Activated CD4-positive, CD25-positive, alpha-beta regulatory T cell treated with anti-CD3 and anti-CD28 coated beads, Interleukin-2, amount 50 U/mL, for 24 hours (primary cell): Measurements from ENCODE around the gene TLE1.
"Not testable (repeated sequence)": the region's sequence is repeated elsewhere in the genome, so short reads cannot be mapped to it uniquely, and the experiment has no call there.

Experiments used
- ATAC-seq, 2 donors: fragments of 150-1000 bp; cut with Tn5 transposase; one replicate each; pipeline ENCODE4 v1.10.0; 2021; ENCODE audit warnings: mild to moderate bottlenecking in 1 of 2, moderate library complexity in 1 of 2

The TLE1 gene

DNA sequence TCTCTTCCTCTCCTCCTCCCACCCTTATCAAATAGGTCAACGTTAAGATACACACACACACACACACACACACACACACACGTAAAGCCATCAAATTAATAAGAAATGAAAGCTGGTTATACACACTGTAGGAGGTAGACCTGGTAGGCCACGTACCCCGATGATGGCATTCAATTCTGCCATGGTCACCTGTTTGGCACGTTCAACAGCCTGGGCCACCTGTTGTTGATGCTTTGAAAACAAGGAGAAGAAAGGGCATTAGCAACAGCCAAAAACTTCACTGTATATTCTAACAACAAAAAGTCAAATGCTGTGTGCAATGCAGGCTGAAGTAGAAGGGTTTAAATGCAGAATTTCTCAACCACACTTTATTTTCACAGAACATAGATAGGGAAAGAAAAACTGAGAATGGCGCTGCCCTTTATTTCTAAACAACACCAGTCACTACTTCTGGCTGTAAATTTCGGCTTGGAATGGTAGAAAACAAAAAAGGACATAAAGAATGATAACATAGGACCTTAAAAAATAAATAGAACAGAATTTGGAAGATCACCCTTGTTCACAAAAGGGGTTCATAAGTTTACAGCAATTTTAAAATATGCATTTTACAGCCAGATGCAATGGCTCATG is 37.2 kb downstream of the TLE1 start:
- ATAC-seq: no peak

DNA sequence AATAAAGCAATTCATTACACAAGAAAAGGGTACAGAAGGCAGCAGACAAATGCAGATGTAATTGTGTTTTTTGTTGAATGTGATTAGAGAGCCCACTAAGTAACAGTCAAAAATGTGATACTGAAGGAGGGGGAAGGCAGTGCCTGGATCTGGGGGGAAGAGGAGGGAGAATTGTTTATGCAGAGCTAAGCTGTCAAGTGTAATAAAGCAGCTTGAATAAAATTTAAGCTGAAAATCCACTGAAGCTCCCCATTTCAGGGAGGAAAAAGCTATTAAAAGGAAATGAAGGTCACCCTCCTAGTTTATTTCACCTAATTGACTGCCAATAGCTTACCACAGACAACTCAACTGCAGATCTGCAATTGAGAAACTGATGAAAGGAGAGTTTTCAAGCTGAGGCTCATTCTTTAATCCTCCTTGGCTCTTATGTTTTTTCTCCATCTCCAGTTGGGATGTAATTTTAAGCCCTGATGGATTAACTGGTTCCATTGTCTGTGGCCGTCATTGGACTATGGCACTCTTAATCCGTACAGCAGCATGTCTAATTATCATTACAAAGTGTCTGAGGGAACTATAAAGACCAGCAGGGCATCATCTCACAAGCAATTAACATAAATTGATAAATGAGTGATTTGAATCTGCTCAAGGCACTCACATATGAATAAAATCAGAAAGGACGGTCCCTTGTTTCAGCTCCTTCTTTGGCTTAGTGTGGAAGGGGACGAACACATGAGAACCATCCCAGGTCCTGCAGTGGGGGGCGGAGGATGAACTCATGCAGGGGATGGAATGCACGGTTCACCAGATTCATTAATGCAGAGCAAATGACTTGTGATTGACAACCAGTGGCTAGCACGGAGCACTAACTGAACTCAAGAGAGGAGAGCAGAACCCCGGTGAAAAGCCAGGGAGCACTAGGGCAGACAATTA is 38.5 kb downstream of the TLE1 start:
- ATAC-seq: no peak

DNA sequence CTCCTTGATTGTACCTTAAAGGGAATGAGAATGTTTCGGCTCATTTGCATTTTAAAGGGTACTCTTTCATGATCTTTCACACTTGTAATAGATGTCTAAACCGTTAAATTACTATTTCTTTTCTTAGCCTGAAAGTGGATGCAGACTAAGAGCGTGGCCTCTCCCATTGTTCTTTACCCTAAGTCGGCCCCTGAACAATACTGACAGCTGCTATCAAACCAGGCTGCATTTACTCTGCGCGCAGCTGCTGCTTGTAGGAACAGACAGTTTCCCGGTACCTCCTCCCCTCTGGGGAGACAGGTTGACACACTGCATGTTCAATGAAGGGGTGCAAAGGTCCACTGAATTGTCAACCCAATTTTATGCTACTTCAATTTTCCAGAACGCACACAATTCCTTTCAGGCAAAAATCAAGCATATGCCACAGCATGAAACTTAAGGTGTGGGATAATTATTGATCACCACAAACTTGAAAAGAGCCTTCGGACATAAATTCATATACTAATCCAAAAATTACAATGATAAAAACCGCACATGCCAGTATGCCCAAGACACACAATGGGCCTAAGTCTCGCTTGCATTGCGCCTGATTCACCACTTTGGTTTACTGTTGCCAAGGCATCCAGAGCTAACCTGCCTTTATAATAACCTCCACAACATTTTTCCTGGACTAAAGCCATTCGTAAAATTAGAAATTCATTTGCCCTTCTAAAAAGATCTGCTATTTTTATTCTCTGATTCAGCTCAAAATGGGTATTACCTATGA is 39.7 kb downstream of the TLE1 start:
- no peak for ATAC-seq

DNA sequence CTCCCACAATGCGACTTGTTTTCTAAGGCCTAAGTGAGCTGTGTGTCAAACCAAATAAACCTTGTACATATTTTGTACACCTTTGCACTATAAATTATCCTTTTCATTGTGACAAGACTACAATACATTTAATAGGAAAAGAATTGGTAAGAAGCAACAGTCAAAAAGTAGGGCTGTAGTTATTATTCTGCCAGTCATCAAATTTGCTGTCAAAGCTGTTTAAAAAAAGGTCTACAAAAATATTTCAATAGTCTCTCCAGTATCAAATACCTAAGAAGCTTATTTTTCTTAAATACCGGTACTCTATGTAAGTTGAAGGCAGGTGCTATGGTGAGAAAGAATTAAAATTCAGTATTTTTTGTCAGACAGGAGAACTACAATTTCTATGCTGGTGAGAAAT is 40.5 kb downstream of the TLE1 start:
- ATAC-seq: no peak

DNA sequence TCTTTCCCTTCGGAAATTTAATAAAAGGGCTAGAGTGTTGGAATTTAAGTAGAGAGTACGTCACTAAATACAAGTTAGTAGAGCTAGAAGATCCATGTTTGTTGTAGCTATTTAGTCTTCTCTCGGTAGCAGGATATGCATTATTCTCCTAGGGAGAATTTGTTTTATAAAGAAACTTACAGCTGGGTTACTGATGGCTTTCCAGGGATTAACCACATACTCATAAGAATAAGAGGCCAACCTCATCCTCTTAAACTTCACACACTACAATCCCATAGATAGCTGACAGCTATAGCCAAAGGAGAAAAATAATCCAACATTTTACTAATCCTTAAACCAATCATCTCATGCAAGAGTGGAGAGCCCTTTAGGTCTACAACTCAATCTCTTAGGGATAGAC is 43.0 kb downstream of the TLE1 start:
- ATAC-seq: no peak

DNA sequence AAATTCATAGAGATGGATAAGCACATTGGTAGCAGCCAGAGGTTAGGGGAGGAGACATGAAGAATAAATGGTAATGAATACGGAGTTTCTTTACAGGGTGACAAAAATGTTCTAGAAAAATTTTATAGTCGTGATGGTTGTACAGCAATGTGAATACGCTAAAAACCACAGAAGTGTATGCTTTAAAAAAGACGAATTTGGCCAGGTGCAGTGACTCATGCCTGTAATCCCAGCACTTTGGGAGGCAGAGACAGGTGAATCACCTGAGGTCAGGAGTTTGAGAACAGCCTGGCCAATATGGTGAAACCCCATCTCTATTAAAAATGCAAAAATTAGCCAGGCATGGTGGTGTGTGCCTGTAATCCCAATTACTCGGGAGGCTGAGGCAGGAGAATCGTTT is 44.8 kb downstream of the TLE1 start:
- not testable (repeated sequence) for ATAC-seq

DNA sequence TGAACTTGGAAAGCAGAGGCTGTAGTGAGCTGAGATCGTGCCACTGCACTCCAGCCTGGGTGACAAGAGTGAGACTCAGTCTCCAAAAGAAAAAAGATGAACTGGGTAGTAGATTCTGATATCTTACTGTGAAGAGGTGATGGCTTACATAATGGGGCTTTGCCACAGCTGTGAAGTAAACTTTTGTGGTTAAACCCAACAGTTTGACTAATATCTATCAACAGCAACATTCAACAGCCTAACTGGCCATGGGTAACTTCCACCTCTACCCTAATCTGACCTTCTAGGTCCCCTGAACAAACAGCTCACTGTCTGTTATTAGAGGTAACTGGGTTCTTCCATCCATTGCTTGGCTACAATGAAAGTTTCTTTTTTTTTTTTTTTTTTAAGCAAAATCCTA is 52.1 kb downstream of the TLE1 start:
- ATAC-seq: no peak

DNA sequence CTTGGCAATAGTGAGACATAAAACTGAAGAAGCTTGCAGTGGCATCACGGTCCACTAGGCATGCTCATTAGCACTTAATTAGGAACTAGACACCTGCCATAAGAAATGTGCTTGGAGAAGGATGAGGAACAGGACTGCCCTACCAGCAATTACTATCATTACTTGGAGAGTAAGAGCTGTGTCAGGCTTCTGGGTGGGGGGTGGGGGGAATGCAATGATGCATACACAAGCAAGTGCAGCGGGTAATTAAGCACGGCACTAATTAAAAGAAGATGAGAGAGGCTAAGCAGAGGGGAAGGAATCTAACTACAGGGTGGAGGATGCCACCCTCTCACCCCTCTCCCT is 53.1 kb downstream of the TLE1 start:
- ATAC-seq: no peak

DNA sequence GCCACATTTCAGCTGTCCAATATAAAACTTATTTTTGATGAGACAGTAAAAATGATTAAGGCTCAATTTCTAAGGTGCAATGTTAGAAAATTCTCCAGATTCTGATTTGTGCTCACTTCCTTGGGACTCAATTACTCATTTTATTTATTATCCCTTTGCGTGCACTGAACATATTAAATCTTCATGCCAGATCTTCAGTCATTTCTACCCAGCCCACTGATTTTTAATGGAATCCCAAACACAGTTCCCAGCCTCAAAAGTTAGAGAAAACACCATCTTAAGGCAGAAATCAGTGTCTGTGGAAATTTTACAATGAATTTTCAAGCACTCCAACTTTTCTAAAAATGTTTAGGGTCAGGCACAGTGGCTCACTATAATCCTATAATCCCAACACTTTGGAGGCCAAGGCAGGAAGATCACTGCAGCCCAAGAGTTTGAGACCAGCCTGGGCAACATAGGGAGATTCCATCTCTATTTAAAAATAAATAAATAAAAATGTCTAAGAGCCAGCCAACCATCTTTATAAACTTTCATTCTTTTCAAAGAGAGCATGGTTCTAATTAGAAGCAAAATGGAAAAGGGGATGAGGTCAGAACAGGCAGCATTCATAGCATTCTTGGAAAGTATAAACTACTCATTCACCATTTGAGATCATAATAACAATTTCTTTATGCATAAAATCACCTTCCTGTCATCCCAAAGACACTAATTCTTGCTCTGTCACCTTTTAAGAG is 53.7 kb downstream of the TLE1 start:
- no peak for ATAC-seq

DNA sequence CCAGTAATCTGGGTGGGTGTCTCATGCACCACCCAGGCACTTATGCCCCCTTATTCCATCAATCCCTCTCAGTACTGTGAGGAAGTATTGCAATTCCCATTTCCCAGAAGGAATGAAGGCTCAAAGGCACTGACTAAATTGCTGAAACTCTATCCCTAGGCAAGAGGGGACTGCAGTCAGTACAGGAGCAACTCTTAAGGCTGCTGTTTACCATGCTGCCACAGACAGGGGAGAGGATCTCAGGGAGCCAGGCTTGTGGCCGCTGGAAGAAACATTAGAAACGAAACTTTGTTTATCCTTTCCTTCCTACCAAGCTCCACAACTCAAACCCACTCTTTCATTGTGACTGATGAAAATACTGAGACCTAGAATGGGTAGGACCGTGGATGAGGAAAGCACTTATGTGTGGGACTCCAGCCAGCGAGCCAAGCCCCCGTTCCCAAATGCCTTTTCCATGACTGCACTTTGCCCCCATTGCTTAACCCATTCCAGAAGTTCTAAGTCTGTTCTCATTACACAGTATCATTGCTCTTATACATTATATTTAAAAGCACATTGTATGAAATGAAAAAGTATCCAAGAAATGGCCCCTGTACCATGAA is 54.3 kb downstream of the TLE1 start:
- no peak for ATAC-seq

DNA sequence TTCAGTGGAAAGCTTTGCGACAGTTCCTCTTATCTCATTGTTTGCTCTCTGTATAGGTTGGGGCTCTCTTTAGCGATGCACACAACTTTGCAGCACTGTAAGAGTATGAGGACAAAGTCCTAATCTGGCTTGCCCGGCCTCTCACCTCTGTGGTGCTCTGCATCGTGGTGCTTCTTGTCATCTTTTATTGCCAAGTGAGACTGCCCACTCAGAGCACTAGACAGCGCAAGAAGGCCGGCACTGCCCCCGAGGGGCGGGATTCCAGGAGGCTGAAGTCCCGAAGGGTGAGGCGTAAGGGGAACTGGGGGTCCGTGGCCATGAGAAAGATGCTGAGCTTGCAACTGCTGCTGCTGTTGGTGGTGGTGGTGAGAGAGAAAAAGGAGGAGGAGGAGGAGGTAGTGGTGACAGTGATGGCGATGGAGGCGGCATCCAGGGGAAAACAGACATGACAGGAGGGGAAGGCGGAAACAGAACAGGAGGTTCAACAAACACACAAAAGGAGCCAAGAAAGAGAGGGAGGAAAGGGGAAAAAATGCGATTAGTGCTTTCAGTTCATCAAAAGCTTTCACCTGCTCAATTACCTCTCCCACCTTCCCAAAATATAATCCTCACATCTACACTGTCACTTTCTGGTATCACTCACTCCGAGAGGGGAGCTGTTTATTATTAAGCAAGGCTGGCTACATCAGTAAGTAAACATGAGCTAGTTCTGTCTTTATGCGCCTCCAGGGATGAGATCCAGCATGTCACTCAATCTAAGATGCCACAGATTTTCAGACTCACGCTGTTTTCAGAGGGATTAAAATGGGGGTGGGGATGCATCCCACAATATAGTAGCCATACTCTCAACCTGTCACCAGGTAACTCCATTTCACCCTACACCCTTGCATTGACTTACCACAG is 55.1 kb downstream of the TLE1 start:
- ATAC-seq: no peak

DNA sequence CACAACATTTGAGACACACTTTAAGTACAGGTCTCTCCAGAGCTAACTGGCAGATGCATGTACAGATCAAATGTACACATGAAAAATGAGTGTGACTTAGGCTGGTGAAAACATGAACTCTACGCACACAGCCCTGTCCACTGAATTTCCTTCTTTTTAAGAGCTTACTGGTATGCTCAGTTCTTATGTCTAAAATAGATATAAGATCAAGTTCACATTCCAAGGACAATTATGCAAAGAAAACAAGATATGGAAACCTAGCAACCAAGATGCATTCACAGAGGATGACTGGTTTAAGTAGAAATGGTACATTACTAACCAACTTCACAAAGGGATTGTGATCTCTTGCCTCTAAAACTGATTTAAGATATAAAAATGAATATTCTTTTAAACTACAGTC is 56.7 kb downstream of the TLE1 start:
- no peak for ATAC-seq

DNA sequence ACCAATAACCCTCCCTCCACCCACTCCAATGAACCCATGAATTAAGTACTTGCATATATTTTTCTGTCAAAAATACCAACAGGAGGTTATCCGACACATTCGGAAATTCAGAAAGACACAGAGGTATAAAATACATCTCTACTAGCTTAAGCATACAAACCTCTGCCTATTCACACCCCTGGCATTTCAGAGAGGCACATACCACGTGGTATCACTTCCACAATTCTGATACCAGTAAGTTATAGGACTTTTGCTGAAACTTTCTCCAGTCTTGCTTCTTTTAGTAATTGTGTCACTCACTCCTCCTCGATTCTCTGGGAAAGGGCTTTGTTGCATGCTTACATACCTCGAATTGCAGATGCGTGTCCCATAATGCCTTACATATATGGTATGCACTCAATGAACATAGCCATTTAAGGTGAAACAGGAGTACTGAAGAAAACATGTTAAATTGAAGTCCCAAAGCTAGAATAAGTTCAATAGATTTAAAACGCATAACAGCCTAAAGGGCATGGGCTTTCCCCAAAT is 58.1 kb downstream of the TLE1 start:
- ATAC-seq: no peak

DNA sequence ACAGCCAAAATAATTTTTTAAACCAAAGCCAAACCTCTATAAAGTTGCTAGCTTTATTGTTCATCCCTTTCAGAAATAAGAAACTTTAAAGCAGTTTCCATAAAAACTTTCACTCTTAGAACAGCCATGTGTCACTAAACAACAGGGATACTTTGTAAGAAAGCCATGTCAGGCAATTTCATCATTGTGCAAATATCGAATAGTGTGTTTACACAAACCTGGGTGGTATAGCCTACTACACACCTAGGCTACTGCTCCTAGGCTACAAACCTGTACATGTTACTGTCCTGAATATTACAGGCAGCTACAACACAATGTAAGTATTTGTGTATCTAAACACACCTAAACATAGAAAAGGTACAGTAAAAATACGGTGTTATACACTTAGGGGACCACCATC is 59.9 kb downstream of the TLE1 start:
- no peak for ATAC-seq

DNA sequence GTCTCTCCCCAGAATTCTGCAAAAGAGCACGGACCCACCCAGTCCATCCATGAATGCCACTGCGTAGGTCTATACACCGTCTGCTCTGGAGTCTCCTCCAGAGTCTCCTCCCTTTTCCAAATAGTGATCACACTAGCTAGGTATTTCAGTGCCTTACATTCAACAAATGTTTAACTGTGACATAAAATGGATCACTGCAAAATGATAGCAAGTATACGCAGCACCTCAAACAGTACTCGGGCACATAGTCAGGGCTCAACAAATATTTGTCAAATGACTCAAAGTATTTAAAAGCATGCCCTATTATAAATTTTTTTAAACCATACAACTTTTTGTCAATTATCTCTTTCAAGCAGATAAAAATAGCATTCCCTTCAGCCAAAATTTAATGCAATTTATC is 60.5 kb downstream of the TLE1 start:
- no peak for ATAC-seq

DNA sequence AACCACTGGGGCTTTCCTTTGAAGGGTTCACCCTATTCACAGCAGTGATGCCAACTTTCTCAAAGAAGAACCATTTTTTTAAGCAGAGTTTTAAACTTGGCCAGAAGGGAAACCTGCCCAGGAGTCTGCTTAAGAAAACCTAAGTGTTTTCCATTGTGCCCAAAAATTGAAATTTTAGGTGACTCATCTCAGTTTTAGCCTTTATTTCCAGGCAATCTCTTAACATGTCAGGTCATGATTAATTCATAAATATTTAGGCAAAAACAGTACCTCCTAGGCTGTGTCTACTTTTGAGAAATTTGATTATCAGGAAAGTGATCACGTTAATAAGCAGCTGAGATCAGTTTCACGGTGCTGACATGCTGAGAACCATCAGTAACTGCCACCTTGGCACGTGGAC is 61.9 kb downstream of the TLE1 start:
- ATAC-seq: no peak

DNA sequence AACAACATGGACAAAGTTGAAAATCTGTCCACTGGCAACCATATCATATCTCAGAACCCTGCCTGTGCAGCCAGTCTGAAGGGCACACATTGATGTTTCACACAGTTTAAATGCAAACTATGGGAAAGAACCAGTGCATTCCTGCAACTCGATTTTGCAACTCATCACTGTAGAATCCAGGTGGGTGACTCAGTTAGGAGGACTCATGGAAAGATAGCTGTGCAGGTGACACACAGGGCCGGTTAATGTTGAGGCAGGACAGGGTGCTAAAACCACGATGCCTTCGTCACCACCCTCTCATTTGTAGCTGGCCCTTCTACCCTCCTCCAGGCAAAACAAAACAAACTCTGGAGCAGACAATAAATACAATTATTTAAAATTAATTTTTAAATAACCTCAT is 62.8 kb downstream of the TLE1 start:
- ATAC-seq: no peak

DNA sequence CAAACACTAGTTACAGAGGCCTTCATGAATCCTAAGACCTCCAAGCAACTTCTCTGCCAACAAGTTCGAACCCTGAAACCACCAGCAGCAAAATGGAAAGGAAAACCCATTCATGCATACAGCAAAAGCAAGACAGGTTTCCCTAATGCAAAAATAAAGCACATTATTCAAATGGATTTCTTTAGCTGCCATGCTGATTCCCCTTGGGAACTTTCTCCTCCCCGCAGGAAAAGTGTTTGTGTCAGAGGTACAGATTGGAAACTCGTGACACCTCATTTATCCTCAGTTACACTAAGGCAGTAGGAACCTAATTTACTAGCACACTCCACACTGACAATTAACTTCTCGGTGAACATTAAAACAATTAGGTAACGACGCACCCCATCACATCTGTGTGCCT is 63.4 kb downstream of the TLE1 start:
- ATAC-seq: no peak

DNA sequence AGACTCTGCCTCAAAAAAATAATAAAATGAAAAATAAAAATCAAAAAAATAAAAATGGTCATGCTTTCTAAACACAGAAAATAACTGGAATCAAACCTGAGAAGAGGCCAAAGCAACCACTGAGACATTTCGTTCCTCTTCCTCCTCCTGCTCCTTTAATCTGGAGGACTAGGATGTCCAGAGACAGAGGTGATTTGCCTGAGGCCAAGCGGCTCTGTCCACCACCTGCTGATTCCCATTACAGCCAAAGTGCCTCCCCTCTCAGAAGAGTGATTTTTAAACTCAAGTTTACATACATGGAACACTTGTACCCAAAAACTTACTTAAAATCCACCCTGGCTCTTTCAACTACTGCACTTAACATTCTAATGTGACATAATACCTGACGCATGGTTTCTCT is 65.6 kb downstream of the TLE1 start:
- no peak for ATAC-seq

DNA sequence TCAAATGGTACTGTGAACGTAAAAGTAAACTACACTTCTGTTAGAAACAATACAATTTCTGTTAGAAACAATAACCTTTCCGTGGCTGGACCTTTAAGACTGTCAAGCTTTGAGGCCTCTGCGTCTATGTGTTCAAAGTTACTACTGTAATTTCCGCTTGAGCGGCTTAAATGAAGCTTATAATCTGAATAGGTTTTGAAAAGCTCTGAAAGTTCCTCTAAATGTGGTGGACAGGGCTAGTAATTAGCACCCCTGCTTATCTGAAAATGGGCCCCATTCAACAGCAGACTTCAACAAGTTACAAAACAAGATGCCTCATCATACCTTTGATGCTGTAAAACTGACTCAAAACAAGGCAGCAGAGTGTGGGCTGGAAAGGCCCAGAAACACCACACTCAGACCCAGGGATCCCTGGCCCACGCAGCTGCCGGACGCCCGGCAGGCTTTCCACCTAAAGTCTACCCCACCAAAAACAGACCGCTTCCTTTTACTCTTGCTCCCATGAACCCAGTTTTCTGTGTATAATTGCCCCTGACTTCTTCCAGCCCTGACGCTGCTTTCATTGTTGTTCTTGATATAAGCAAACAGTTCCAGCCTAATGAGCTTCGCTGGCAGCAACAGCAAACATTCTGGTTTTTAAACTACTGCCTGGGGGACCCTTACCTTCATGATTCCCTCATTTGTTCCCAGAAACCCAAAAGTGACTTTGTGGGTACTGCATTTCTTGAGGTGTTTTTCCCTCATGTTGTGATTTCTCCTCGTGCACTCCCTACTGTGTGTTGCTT is 66.7 kb downstream of the TLE1 start:
- no peak for ATAC-seq
